ENCODE data around the gene SAT2. TPM values are rescaled to one million over a fixed set of nuclear protein-coding genes. Genes with fewer than 3 reads are reported as not detected.
"Not testable (repeated sequence)": the region's sequence is repeated elsewhere in the genome, so short reads cannot be mapped to it uniquely, and the experiment has no call there.

SAT2 gene
- total and polyA plus RNA-seq, 9 donors: 89.5 to 235 (median 145) TPM

- WGBS, 3 donors: 37 to 57% (median 53%) methylated on average over 3 of the region's 3 CpGs
- intact Hi-C loops (cut with DNase I): no loop called here
- H3K4me1 ChIP-seq (ENCODE audit: insufficient read depth): peaks cover 15% of the 10 kb centered on the region
- H3K9me3 ChIP-seq: no peaks in the 10 kb centered on the region
- DNase-seq: no peak
- H3K27me3 ChIP-seq: no peaks in the 10 kb centered on the region
- H3K36me3 ChIP-seq: no peaks in the 10 kb centered on the region
- TF ChIP-seq CTCF (IDR thresholded peaks at IDR 0.05): no peak
- no peak for TF ChIP-seq EP300 (IDR thresholded peaks at IDR 0.05)
- TF ChIP-seq POLR2A (IDR thresholded peaks at IDR 0.05): no peak
- no peak overlapping the region for H3K4me3 ChIP-seq
- no peak overlapping the region for H3K27ac ChIP-seq
Measured at GRCh38 chr17:7611635-7612293, 15.9 kb downstream of the SAT2 start.

GRCh38 chr17:7610641-7611040 is 17.0 kb downstream of the SAT2 start:
- TF ChIP-seq CTCF (IDR thresholded peaks at IDR 0.05) (no peak), EP300 (IDR thresholded peaks at IDR 0.05) (no peak), POLR2A (IDR thresholded peaks at IDR 0.05) (no peak)
- H3K27me3 ChIP-seq: no peaks in the 10 kb centered on the region
- intact Hi-C loops (cut with DNase I): no loop called here
- 98 to 100% (median 99%) methylated on average over 2 of the region's 2 CpGs for WGBS, 3 donors
- H3K4me1 ChIP-seq (ENCODE audit: insufficient read depth): peaks cover 15% of the 10 kb centered on the region
- no peaks in the 10 kb centered on the region for H3K9me3 ChIP-seq
- DNase-seq: no peak
- H3K4me3 ChIP-seq: no peak overlapping the region
- no peak overlapping the region for H3K27ac ChIP-seq
- no peaks in the 10 kb centered on the region for H3K36me3 ChIP-seq

- intact Hi-C loops (cut with DNase I): no loop called here
Measured at GRCh38 chr17:7606280-7606679, 21.3 kb downstream of the SAT2 start.

GRCh38 chr17:7597561-7597960 is 30.1 kb downstream of the SAT2 start:
- not testable (repeated sequence) for H3K4me3 ChIP-seq; H3K4me1 ChIP-seq (ENCODE audit: insufficient read depth); H3K27me3 ChIP-seq; H3K36me3 ChIP-seq; DNase-seq; H3K9me3 ChIP-seq; H3K27ac ChIP-seq
- intact Hi-C loops (cut with DNase I): loop anchor here in 1 of 4 donors (10.0 kb wide), 1 partner anchor 83 kb away; no protein-coding TSS in a partner anchor
- WGBS, 3 donors: 71 to 74% (median 71%) methylated on average over 5 of the region's 5 CpGs

More at GRCh38 chr17:7606280-7606679, 21.3 kb downstream of the SAT2 start:
- TF ChIP-seq EP300 (IDR thresholded peaks at IDR 0.05) (no peak), POLR2A (IDR thresholded peaks at IDR 0.05) (no peak), CTCF (IDR thresholded peaks at IDR 0.05) (no peak)
- DNase-seq: no peak
- H3K36me3 ChIP-seq: no peaks in the 10 kb centered on the region
- peaks cover 2% of the 10 kb centered on the region for H3K4me1 ChIP-seq (ENCODE audit: insufficient read depth)
- H3K4me3 ChIP-seq: no peak overlapping the region
- H3K27ac ChIP-seq: no peak overlapping the region
- WGBS, 3 donors: 93 to 95% (median 93%) methylated on average over 4 of the region's 4 CpGs
- H3K27me3 ChIP-seq: no peaks in the 10 kb centered on the region
- H3K9me3 ChIP-seq: no peaks in the 10 kb centered on the region

- Histone ChIP-seq H3K27me3 (no peaks in the 10 kb centered on the region), H3K4me1 (ENCODE audit: insufficient read depth) (peaks cover 2% of the 10 kb centered on the region), H3K36me3 (no peaks in the 10 kb centered on the region), H3K27ac (no peak overlapping the region), H3K4me3 (no peak overlapping the region), H3K9me3 (no peaks in the 10 kb centered on the region)
- intact Hi-C loops (cut with DNase I): loop anchor here in 1 of 4 donors (10.0 kb wide), 1 partner anchor 78 kb away; no protein-coding TSS in a partner anchor
- TF ChIP-seq POLR2A (IDR thresholded peaks at IDR 0.05) (no peak), EP300 (IDR thresholded peaks at IDR 0.05) (no peak), CTCF (IDR thresholded peaks at IDR 0.05) (no peak)
- DNase-seq: no peak
- 83 to 84% (median 84%) methylated on average over 12 of the region's 12 CpGs for WGBS, 3 donors
Measured at GRCh38 chr17:7593296-7593695, 34.3 kb downstream of the SAT2 start.
